ENCODE data around the gene XPOT. TPM values are rescaled to one million over a fixed set of nuclear protein-coding genes. Genes with fewer than 3 reads are reported as not detected.

The XPOT gene
- total and polyA plus RNA-seq, 2 experiments from 2014 or later: 120 to 154 TPM

DNA sequence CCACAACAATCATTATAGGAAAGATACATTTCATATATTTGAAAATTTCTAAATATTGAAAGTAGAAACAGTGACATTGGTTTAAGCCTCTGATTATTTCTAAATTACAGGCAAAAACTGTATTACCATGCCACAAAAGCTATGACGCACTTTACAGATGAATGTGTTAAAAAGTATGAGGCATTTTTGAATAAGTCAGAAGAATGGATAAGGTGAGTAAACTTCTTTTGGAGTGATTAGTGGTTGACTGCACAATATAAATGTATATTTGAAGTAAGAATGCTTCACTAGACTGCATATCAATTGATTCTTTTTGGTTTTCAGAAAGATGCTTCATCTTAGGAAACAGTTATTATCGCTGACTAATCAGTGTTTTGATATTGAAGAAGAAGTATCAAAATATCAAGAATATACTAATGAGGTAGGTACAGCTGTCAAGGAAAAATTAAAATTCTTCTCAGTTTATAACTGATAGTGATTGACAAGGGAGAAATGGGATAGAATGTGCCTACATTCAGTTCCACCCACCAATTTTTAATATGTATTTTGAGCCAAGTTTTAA is 92.7 kb downstream of the XPOT start:
- H3K27ac ChIP-seq: no peak overlapping the region
- in situ Hi-C loops (cut with MboI): no loop called here
- 0 out of 2 replicates have a peak, but pooled peaks cover 7% of the 10 kb centered on the region for H3K4me1 ChIP-seq (ENCODE audit: insufficient read depth)
- no peaks in the 10 kb centered on the region for H3K9me2 ChIP-seq (ENCODE audit: insufficient read depth)
- no peak overlapping the region for H3K4me3 ChIP-seq
- 98 to 99% methylated on average over 2 of the region's 2 CpGs for WGBS, 2 experiments (ENCODE audit: low coverage in 1 of 2, low lambda C conversion rate in 2 of 2, missing lambda C conversion rate in 2 of 2)
- H2AFZ ChIP-seq: no peak overlapping the region
- H3K79me2 ChIP-seq (ENCODE audit: insufficient read depth): no peaks in the 10 kb centered on the region
- H3K4me2 ChIP-seq (ENCODE audit: unreplicated experiment): no peak overlapping the region
- TF ChIP-seq EZH2 (IDR thresholded peaks at IDR 0.05; ENCODE audit: insufficient read depth, poor library complexity, severe bottlenecking): no peak
- H3K9ac ChIP-seq: no peak overlapping the region
- H3K27me3 ChIP-seq (replicated peaks; ENCODE audit: insufficient read depth): no peaks in the 10 kb centered on the region
- no peak for DNase-seq
- 0 out of 2 replicates have a peak, but pooled peaks cover 4% of the 10 kb centered on the region for H3F3A ChIP-seq (ENCODE audit: insufficient read depth)
- peaks cover 78% of the 10 kb centered on the region for H3K36me3 ChIP-seq (ENCODE audit: low read depth)
- H4K20me1 ChIP-seq (ENCODE audit: insufficient read depth): no peaks in the 10 kb centered on the region
- no peaks in the 10 kb centered on the region for H3K9me3 ChIP-seq (ENCODE audit: low read depth)

DNA sequence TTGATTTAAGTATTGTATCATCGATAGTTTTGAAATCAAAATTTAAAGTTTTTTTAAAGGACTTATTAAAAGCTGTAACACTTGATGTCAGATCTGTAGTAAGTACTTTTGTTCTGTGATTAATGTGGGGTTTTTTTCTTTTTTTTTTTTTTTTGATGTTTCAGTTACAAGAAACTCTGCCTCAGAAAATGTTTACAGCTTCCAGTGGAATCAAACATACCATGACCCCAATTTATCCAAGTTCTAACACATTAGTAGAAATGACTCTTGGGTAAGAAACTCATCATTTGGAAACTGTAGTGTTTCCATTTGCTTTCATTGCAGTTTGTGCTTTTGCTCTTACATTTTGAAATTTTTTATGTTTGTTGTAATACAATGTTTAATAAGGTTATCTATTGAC is 93.3 kb downstream of the XPOT start:
- Histone ChIP-seq H3K4me3 (no peak overlapping the region), H3K9ac (no peak overlapping the region), H3K4me1 (ENCODE audit: insufficient read depth) (0 out of 2 replicates have a peak, but pooled peaks cover 7% of the 10 kb centered on the region), H4K20me1 (ENCODE audit: insufficient read depth) (no peaks in the 10 kb centered on the region), H3K27ac (no peak overlapping the region), H3K4me2 (ENCODE audit: unreplicated experiment) (no peak overlapping the region), H3K36me3 (ENCODE audit: low read depth) (peaks cover 79% of the 10 kb centered on the region), H2AFZ (no peak overlapping the region), H3K9me2 (ENCODE audit: insufficient read depth) (no peaks in the 10 kb centered on the region), H3K27me3 (replicated peaks; ENCODE audit: insufficient read depth) (no peaks in the 10 kb centered on the region), H3F3A (ENCODE audit: insufficient read depth) (0 out of 2 replicates have a peak, but pooled peaks cover 4% of the 10 kb centered on the region), H3K79me2 (ENCODE audit: insufficient read depth) (no peaks in the 10 kb centered on the region), H3K9me3 (ENCODE audit: low read depth) (no peaks in the 10 kb centered on the region)
- 92 to 100% methylated on average over 1 of the region's 1 CpG for WGBS, 2 experiments (ENCODE audit: low coverage in 1 of 2, low lambda C conversion rate in 2 of 2, missing lambda C conversion rate in 2 of 2)
- TF ChIP-seq EZH2 (IDR thresholded peaks at IDR 0.05; ENCODE audit: insufficient read depth, poor library complexity, severe bottlenecking) (no peak), EZH2phosphoT487 (IDR thresholded peaks at IDR 0.05; ENCODE audit: insufficient read depth, low read depth) (no peak)
- in situ Hi-C loops (cut with MboI): no loop called here
- no peak for DNase-seq

GRCh38 chr12:64497903-64498302 is 93.7 kb downstream of the XPOT start:
- Histone ChIP-seq H3K4me2 (ENCODE audit: unreplicated experiment) (no peak overlapping the region), H3K4me3 (no peak overlapping the region), H4K20me1 (ENCODE audit: insufficient read depth) (no peaks in the 10 kb centered on the region), H2AFZ (no peak overlapping the region), H3K9me3 (ENCODE audit: low read depth) (no peaks in the 10 kb centered on the region), H3K79me2 (ENCODE audit: insufficient read depth) (no peaks in the 10 kb centered on the region), H3K27ac (no peak overlapping the region), H3K27me3 (replicated peaks; ENCODE audit: insufficient read depth) (no peaks in the 10 kb centered on the region), H3F3A (ENCODE audit: insufficient read depth) (0 out of 2 replicates have a peak, but pooled peaks cover 4% of the 10 kb centered on the region), H3K4me1 (ENCODE audit: insufficient read depth) (0 out of 2 replicates have a peak, but pooled peaks cover 7% of the 10 kb centered on the region), H3K9ac (no peak overlapping the region), H3K36me3 (ENCODE audit: low read depth) (peaks cover 79% of the 10 kb centered on the region), H3K9me2 (ENCODE audit: insufficient read depth) (no peaks in the 10 kb centered on the region)
- in situ Hi-C loops (cut with MboI): no loop called here
- DNase-seq: no peak
- whole genome bisulfite sequencing, 2 experiments (ENCODE audit: low coverage in 1 of 2, low lambda C conversion rate in 2 of 2, missing lambda C conversion rate in 2 of 2): 95 to 98% methylated on average over 1 of the region's 1 CpG
- TF ChIP-seq EZH2phosphoT487 (IDR thresholded peaks at IDR 0.05; ENCODE audit: insufficient read depth, low read depth) (no peak), EZH2 (IDR thresholded peaks at IDR 0.05; ENCODE audit: insufficient read depth, poor library complexity, severe bottlenecking) (no peak)

DNA sequence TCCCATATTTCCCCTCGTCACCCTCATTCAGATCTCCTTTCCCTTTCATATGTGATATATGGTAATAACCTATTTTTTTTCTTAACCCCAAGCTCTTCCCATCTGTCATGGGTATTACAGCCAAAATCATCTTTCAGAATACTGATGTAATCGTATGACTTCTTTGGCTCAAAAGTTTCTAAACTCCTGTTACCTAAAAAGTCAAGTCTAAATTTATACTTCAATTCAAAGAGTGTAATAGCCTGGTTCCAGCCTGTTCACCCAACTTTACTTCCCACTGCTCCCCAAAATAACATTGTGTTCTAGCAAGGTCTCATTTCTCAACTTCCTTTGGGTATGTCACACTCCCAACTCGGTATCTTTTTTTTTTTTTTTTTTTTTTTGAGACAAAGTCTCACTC is 96.2 kb downstream of the XPOT start:
- Histone ChIP-seq H3K9ac (no peak overlapping the region), H3K4me3 (no peak overlapping the region), H3K4me2 (ENCODE audit: unreplicated experiment) (no peak overlapping the region), H3K27me3 (replicated peaks; ENCODE audit: insufficient read depth) (no peaks in the 10 kb centered on the region), H3K79me2 (ENCODE audit: insufficient read depth) (no peaks in the 10 kb centered on the region), H3F3A (ENCODE audit: insufficient read depth) (0 out of 2 replicates have a peak, but pooled peaks cover 4% of the 10 kb centered on the region), H3K9me2 (ENCODE audit: insufficient read depth) (no peaks in the 10 kb centered on the region), H3K9me3 (ENCODE audit: low read depth) (no peaks in the 10 kb centered on the region), H4K20me1 (ENCODE audit: insufficient read depth) (no peaks in the 10 kb centered on the region), H3K27ac (no peak overlapping the region), H3K4me1 (ENCODE audit: insufficient read depth) (0 out of 2 replicates have a peak, but pooled peaks cover 7% of the 10 kb centered on the region), H3K36me3 (ENCODE audit: low read depth) (peaks cover 62% of the 10 kb centered on the region), H2AFZ (no peak overlapping the region)
- in situ Hi-C loops (cut with MboI): no loop called here
- WGBS, 2 experiments (ENCODE audit: low coverage in 1 of 2, low lambda C conversion rate in 2 of 2, missing lambda C conversion rate in 2 of 2): 79 to 83% methylated on average over 3 of the region's 3 CpGs
- TF ChIP-seq EZH2 (IDR thresholded peaks at IDR 0.05; ENCODE audit: insufficient read depth, poor library complexity, severe bottlenecking) (no peak), EZH2phosphoT487 (IDR thresholded peaks at IDR 0.05; ENCODE audit: insufficient read depth, low read depth) (no peak)
- no peak for DNase-seq

Small RNAs within 50 kb of the gene (small RNA-seq; reads per million reads assigned to genes)
- gene RF01210 (ENCODE audit: low read depth, low replicate concordance): not detected

Other genes with a start within 250 kb of the XPOT start
- gene KICS2, start 182.1 kb upstream of the XPOT start, total RNA-seq (2014; rRNA removed; shearing (Covaris generic)): 2.9 and 5.1 TPM in 2 replicates
- gene KICS2, start 182.1 kb upstream of the XPOT start, polyA plus RNA-seq (2016; fragmentation: Nextera tagmentation; extraction: Ambion mirVana): 3.5 and 4.1 TPM in 2 replicates
- 0.25 and 0.43 TPM in 2 replicates for gene C12orf56, start 13.6 kb upstream of the XPOT start, total RNA-seq (2014; rRNA removed; shearing (Covaris generic))
- 0.90 and 1.3 TPM in 2 replicates for gene C12orf56, start 13.6 kb upstream of the XPOT start, polyA plus RNA-seq (2016; fragmentation: Nextera tagmentation; extraction: Ambion mirVana)
- gene TBK1, start 47.7 kb downstream of the XPOT start, total RNA-seq (2014; rRNA removed; shearing (Covaris generic)): 29.4 and 33.9 TPM in 2 replicates
- 25.2 and 27.1 TPM in 2 replicates for gene TBK1, start 47.7 kb downstream of the XPOT start, polyA plus RNA-seq (2016; fragmentation: Nextera tagmentation; extraction: Ambion mirVana)
- gene RASSF3, start 206.1 kb downstream of the XPOT start, total RNA-seq (2014; rRNA removed; shearing (Covaris generic)): 4.9 and 12.0 TPM in 2 replicates
- gene RASSF3, start 206.1 kb downstream of the XPOT start, polyA plus RNA-seq (2016; fragmentation: Nextera tagmentation; extraction: Ambion mirVana): 1.5 and 1.9 TPM in 2 replicates